ENCODE data around the gene GREB1.

GRCh38 chr2:11543337-11544216 lies 9.7 kb downstream of the GREB1 start:
- no peak for TF ChIP-seq CTCF (IDR thresholded peaks at IDR 0.05)
- no peak for TF ChIP-seq EP300 (IDR thresholded peaks at IDR 0.05; ENCODE audit: low read depth)
- no peak for TF ChIP-seq POLR2A (IDR thresholded peaks at IDR 0.05)
- no peak for TF ChIP-seq POLR2AphosphoS5 (IDR thresholded peaks at IDR 0.05)
